HAP-1 (cell line): ENCODE measurements around the gene TNFRSF9.
"Not testable (repeated sequence)": the region's sequence is repeated elsewhere in the genome, so short reads cannot be mapped to it uniquely, and the experiment has no call there.

Experiments
- DNase-seq, 2 experiments: peaks; one replicate each; pipeline ENCODE4 v3.0.0-alpha.2; 2016 to 2020; ENCODE audit warnings: low spot score in 2 of 2
- H3K27me3 ChIP-seq: fragments of 250-450 bp; sonication (Bioruptor Pico); 2 replicates; pipeline ENCODE4 v1.5.1; 2020; ENCODE audit warnings: low read depth, mild to moderate bottlenecking, moderate library complexity
- H3K36me3 ChIP-seq: fragments of 250-450 bp; sonication (Bioruptor Pico); replicated peaks from 2 replicates; pipeline ENCODE4 v1.5.1; 2020; ENCODE audit warnings: mild to moderate bottlenecking
- H3K4me1 ChIP-seq: fragments of 250-450 bp; sonication (Bioruptor Pico); 2 replicates; pipeline ENCODE4 v1.5.1; 2020; ENCODE audit warnings: mild to moderate bottlenecking
- H3K4me3 ChIP-seq: fragments of 250-450 bp; sonication (Bioruptor Pico); 2 replicates; pipeline ENCODE4 v1.5.1; 2020; ENCODE audit warnings: mild to moderate bottlenecking, moderate library complexity
- H3K9me3 ChIP-seq: fragments of 250-450 bp; sonication (Bioruptor Pico); 2 replicates; pipeline ENCODE4 v1.5.1; 2020; ENCODE audit warnings: mild to moderate bottlenecking, moderate library complexity
- in situ Hi-C: fragments of 300-500 bp; cut with MboI; formaldehyde crosslinking; loops from 3 replicates; pipeline ENCODE4 v1.14.3; 2020; ENCODE audit warnings: low sequenced_read_pairs, inconsistent platforms, mixed read lengths

Gene TNFRSF9

DNA sequence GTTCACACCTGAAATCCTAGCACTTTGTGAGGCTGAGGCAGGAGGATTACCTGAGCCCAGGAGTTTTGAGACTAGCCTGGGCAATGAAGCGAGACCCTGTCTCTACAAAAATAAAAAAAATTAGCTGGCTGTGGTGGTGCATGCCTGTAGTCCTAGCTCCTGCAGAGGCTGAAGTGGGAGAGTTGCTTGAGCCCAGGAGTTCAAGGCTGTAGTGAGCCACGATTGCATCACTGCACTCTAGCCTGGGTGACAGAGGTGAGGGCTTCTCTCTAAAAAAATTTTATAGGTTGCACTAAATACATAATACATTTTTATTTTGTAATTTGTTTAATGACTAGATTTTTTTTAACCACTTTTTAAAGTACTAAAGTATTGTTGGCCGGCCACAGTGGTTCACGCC is 27.0 kb upstream of the TNFRSF9 start:
- Histone ChIP-seq H3K4me1 (no peaks in the 10 kb centered on the region), H3K36me3 (peaks cover 87% of the 10 kb centered on the region), H3K9me3 (no peaks in the 10 kb centered on the region), H3K27me3 (no peaks in the 10 kb centered on the region), H3K4me3 (no peak overlapping the region)
- in situ Hi-C loops, result no loop called here
- DNase-seq, result no peak

- peaks cover 84% of the 10 kb centered on the region for H3K36me3 ChIP-seq
- no peaks in the 10 kb centered on the region for H3K27me3 ChIP-seq
- no peaks in the 10 kb centered on the region for H3K9me3 ChIP-seq
- H3K4me1 ChIP-seq, result peaks cover 3% of the 10 kb centered on the region; the same call in 1 of the 2 replicates
- no peak overlapping the region for H3K4me3 ChIP-seq
- no peak for DNase-seq
- in situ Hi-C loops, result no loop called here
These were observed 26.6 kb upstream of the TNFRSF9 start for GRCh38 chr1:7967196-7967595.

DNA sequence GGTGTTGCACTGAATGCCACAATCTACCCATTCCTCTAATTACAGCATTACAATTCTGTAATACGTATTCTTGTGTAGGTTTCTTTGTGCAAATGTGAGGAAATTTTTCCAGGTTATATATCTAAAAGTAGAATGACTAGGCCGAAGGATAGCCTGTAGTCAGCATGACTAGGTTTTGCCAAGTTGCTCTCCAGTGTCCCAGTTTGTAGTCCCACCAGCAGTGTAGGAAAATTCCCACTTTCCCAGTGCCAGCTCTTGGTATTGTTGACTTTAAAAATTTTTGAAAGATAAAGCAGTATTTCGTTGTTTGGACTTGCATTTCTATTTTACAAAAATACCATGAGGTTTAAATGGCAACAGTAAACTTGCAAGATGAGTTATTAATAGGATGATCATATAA is 23.8 kb upstream of the TNFRSF9 start:
- Histone ChIP-seq H3K9me3 (no peaks in the 10 kb centered on the region), H3K4me1 (peaks cover 11% of the 10 kb centered on the region; the same call in 1 of the 2 replicates), H3K4me3 (no peak overlapping the region), H3K27me3 (no peaks in the 10 kb centered on the region), H3K36me3 (peaks cover 57% of the 10 kb centered on the region)
- no peak for DNase-seq
- in situ Hi-C loops, result no loop called here

DNA sequence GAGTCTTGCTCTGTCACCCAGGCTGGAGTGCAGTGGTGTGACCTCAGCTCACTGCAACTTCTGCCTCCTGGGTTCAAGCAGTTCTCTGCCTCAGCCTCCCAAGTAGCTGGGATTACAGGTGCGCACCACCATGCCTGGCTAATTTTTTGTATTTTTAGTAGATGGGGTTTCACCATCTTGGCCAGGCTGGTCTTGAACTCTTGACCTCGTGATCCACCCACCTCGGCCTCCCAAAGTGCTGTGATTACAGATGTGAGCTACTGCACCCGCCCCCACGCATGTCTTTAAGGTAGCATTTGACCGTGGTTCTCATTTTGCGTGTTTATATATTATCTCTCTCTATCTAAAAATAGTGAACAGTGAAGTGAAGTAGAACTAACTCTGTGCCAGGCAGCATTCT is 23.2 kb upstream of the TNFRSF9 start:
- H3K9me3 ChIP-seq, H3K4me3 ChIP-seq, in situ Hi-C loops, DNase-seq, H3K27me3 ChIP-seq: not testable (repeated sequence)
- peaks cover 50% of the 10 kb centered on the region for H3K36me3 ChIP-seq
- peaks cover 11% of the 10 kb centered on the region; the same call in 1 of the 2 replicates for H3K4me1 ChIP-seq

DNA sequence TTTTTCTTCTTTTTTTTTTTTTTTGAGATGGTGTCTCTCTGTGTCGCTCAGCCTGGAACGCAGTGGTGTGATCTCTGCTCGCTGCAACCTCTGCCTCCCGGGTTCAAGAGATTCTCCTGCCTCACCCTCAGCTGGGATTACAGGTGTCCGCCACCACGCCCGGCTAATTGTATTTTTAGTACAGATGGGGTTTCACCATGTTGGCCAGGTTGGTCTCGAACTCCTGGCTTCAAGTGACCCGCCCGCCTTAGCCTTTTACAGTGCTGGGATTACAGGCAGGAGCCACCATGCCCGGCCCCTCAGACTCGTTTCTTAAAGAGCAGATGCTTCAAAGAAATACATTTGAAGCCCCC is 22.7 kb upstream of the TNFRSF9 start:
- in situ Hi-C loops, H3K4me3 ChIP-seq, H3K27me3 ChIP-seq, H3K9me3 ChIP-seq, DNase-seq: not testable (repeated sequence)
- Histone ChIP-seq H3K4me1 (peaks cover 11% of the 10 kb centered on the region; the same call in 1 of the 2 replicates), H3K36me3 (peaks cover 47% of the 10 kb centered on the region)

DNA sequence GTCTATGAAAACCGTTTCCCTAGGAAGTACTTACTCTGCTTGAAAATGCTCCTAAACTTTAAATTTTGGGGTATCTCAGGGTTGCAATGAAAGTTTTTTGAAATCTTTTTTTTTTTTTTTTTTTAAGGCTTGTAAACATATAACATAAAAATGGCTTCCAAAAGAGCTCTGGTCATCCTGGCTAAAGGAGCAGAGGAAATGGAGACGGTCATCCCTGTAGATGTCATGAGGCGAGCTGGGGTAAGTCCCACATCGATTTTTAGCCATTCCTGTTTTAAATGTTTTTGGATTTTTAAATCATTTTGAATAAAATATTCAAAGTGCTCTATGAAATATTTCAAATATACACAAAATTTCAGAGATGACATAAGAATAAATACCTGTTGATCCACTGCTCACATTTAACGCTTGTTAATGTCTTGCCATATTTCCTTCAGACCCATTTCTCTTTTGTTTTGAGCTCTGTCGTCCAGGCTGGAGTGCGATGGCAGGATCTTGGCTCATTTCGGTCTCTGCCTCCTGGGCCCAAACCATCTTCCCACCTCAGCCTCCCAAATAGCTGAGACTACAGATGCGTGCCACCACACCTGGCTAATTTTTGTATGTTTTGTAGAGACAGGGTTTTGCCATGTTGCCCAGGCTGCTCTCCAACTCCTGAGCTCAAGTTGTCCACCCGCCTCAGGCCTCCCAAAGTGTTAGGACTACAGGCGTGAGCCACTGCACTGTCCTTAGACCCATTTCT is 22.2 kb upstream of the TNFRSF9 start:
- DNase-seq, result no peak
- peaks cover 47% of the 10 kb centered on the region for H3K36me3 ChIP-seq
- H3K9me3 ChIP-seq, result no peaks in the 10 kb centered on the region
- no peaks in the 10 kb centered on the region for H3K27me3 ChIP-seq
- H3K4me3 ChIP-seq, result peak overlapping the region; percentile 67
- in situ Hi-C loops, result no loop called here
- H3K4me1 ChIP-seq, result peaks cover 11% of the 10 kb centered on the region; the same call in 1 of the 2 replicates

DNA sequence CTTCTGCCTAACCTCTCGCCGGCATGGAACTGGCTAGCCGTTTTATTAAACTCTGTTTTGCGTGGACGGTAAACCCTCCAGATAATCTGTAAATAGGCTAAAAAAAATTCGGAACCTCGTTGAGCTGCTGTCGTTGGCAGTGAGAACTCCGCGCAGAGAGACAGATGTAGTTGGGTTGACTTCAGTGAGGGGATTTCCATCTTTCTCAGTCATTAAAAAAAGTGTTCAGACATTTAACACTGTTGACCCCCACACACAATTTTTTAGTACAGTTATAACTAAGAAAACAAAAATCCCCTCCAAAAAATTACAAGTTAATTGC is 21.3 kb upstream of the TNFRSF9 start:
- H3K36me3 ChIP-seq, result peaks cover 40% of the 10 kb centered on the region
- peaks cover 11% of the 10 kb centered on the region; the same call in 1 of the 2 replicates for H3K4me1 ChIP-seq
- H3K4me3 ChIP-seq, result peak overlapping the region; percentile 67
- H3K9me3 ChIP-seq, result no peaks in the 10 kb centered on the region
- H3K27me3 ChIP-seq, result no peaks in the 10 kb centered on the region
- DNase-seq, result no peak
- in situ Hi-C loops, result no loop called here

DNA sequence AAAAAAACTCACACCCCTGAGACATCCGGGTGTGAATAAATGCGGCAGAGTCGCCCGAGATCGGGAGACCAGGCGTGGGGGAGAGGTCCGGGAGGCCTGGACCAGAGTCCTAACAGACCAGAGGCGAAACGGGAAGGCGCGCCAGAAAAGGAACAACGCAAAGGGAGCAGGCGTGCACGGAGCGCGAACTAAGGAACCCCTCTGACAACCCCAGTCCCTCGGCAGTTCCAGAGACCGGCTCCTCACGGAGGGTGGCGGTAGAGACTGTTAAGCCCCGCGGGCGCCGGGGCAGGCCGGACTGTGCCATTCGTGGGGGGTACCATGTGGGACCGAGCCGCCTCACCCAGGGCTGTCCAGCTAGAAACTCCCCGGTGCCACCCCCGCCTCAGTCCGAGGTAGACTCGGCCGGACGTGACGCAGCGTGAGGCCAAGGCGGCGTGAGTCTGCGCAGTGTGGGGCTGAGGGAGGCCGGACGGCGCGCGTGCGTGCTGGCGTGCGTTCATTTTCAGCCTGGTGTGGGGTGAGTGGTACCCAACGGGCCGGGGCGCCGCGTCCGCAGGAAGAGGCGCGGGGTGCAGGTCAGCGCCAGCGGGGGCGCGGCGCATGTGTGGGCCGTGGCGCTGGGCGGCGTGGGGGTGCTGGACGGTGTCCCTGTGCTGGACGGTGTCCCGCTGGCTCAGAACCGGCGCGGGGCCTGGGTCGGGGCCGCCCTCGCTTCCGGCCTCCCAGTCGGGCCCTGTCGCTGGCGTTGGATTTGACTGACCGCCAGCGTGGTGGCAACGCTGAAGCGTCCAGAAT is 20.8 kb upstream of the TNFRSF9 start, which contains the start of gene PARK7:
PARK7 (plus strand) TSS at position 496 of the 798 bp plus-strand sequence. CDS start 1,075 bp downstream, outside the sequence.
- peak; percentile 97 to 100 for DNase-seq
- Histone ChIP-seq H3K4me3 (peak within 1 kb of the TSS; percentile 67), H3K4me1 (peaks cover 11% of the 10 kb centered on the region; the same call in 1 of the 2 replicates), H3K36me3 (peaks cover 34% of the 10 kb centered on the region), H3K27me3 (no peaks in the 10 kb centered on the region), H3K9me3 (no peaks in the 10 kb centered on the region)
- in situ Hi-C loops, result no loop called here

- in situ Hi-C loops, result no loop called here
- no peaks in the 10 kb centered on the region for H3K9me3 ChIP-seq
- peak overlapping the region; percentile 67 for H3K4me3 ChIP-seq
- peaks cover 11% of the 10 kb centered on the region; the same call in 1 of the 2 replicates for H3K4me1 ChIP-seq
- H3K36me3 ChIP-seq, result peaks cover 28% of the 10 kb centered on the region
- peak in 1 of 2 experiments; percentile 2 for DNase-seq
- H3K27me3 ChIP-seq, result no peaks in the 10 kb centered on the region
These were observed 20.2 kb upstream of the TNFRSF9 start for GRCh38 chr1:7960867-7961215.

DNA sequence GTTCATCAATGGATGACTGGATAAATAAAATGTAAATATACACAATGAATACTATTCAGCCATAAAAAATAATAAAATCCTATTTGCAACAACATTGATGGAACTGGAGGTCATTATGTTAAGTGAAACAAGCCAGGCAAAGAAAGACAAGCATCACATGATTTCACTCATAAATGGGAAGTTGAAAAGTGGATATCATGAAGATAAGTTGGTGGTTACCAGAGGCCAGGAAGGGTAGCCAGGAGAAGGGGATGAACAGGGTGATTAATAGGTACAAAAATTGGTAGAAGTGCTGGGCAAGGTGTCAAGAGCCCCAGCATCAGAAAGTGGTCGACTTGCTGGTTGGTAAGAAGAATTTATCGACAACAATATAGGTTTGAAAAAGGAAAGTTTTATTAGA is 19.5 kb upstream of the TNFRSF9 start:
- Histone ChIP-seq H3K4me1 (peaks cover 11% of the 10 kb centered on the region; the same call in 1 of the 2 replicates), H3K9me3 (no peaks in the 10 kb centered on the region), H3K27me3 (no peaks in the 10 kb centered on the region), H3K36me3 (peaks cover 22% of the 10 kb centered on the region), H3K4me3 (no peak overlapping the region; the same call in 1 of the 2 replicates)
- DNase-seq, result no peak
- in situ Hi-C loops, result no loop called here

GRCh38 chr1:7956218-7957032 is 15.8 kb upstream of the TNFRSF9 start:
- Histone ChIP-seq H3K27me3 (no peaks in the 10 kb centered on the region), H3K36me3 (no peaks in the 10 kb centered on the region), H3K4me1 (peaks cover 6% of the 10 kb centered on the region; the same call in 1 of the 2 replicates), H3K9me3 (no peaks in the 10 kb centered on the region), H3K4me3 (no peak overlapping the region)
- in situ Hi-C loops, result no loop called here
- no peak for DNase-seq

DNA sequence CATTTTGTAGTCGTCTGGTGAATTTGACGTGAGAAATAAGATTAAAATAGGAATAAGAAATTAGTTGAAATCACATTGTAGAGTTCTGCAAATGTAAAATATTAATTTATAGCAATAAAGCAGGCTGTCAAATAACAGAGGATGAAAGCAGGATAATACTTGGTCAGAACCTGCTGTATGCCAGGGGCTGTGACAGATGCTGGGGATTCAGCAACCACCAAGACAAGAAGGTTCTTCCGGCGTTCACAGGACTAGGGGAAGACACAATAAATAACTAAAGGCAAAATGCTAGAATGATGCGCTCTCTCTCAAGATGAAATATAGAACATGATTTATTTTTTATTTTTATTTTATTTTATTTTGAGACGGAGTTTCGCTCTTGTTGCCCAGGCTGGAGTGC is 14.0 kb upstream of the TNFRSF9 start:
- H3K4me3 ChIP-seq, result no peak overlapping the region
- H3K27me3 ChIP-seq, result no peaks in the 10 kb centered on the region
- H3K9me3 ChIP-seq, result no peaks in the 10 kb centered on the region
- no peaks in the 10 kb centered on the region for H3K36me3 ChIP-seq
- no peak for DNase-seq
- in situ Hi-C loops, result no loop called here
- H3K4me1 ChIP-seq, result no peaks in the 10 kb centered on the region

GRCh38 chr1:7953850-7954609 is 13.4 kb upstream of the TNFRSF9 start:
- no peak overlapping the region for H3K4me3 ChIP-seq
- H3K9me3 ChIP-seq, result no peaks in the 10 kb centered on the region
- no peak for DNase-seq
- H3K4me1 ChIP-seq, result no peaks in the 10 kb centered on the region
- in situ Hi-C loops, result no loop called here
- no peaks in the 10 kb centered on the region for H3K36me3 ChIP-seq
- H3K27me3 ChIP-seq, result no peaks in the 10 kb centered on the region
